OCI-LY7 (cell line): Measurements from ENCODE around the gene GIMAP6. TPM values are rescaled to one million over a fixed set of nuclear protein-coding genes. Genes with fewer than 3 reads are reported as not detected.

Experiments used
- BruUV-seq: library from RNA; stranded (reverse); fragments of 400-500 nt; replicated peaks from 2 replicates; lab custom pipeline; 2021; lab: Mats Ljungman, UMichigan
- CTCF ChIA-PET: fragments of 300-600 bp; sonication (Branson Sonifier 250); formaldehyde crosslinking; loops from one replicate; lab custom pipeline; 2022; ENCODE audit warnings: antibody characterized with exemption; ENCODE audit not compliant: unreplicated experiment; lab: Charles Lee
- POLR2A ChIA-PET: fragments of 300-600 bp; sonication (Branson Sonifier 250); formaldehyde crosslinking; loops from one replicate; lab custom pipeline; 2022; ENCODE audit warnings: antibody characterized with exemption; lab: Charles Lee
- DNase-seq: peaks from one replicate; pipeline ENCODE4 v3.0.0-alpha.2; 2015; ENCODE audit warnings: low spot score
- H2AFZ ChIP-seq: fragments of 200-600 bp; sonication (generic), shearing (Covaris generic); 2 replicates; pipeline ENCODE4 v1.6.1; 2014; ENCODE audit warnings: mild to moderate bottlenecking, antibody characterized with exemption, low read length, moderate library complexity
- H3K27ac ChIP-seq: fragments of 200-600 bp; sonication (generic); 2 replicates; pipeline ENCODE4 v1.5.1; 2014; ENCODE audit warnings: mixed run types, low read depth, mild to moderate bottlenecking, moderate library complexity, low read length, inconsistent platforms; ENCODE audit not compliant: poor library complexity, severe bottlenecking
- H3K36me3 ChIP-seq: fragments of 200-600 bp; sonication (generic); 2 replicates; pipeline ENCODE4 v1.6.1; 2014; ENCODE audit warnings: mild to moderate bottlenecking, antibody characterized with exemption, low read length, moderate library complexity, mixed read lengths; ENCODE audit not compliant: insufficient read depth
- H3K4me1 ChIP-seq: fragments of 200-600 bp; sonication (generic); 2 replicates; pipeline ENCODE4 v1.5.1; 2014; ENCODE audit warnings: mild to moderate bottlenecking, low read length; ENCODE audit not compliant: insufficient read depth, poor library complexity, severe bottlenecking
- H3K4me2 ChIP-seq: fragments of 200-600 bp; sonication (generic); 2 replicates; pipeline ENCODE4 v1.6.1; 2014; ENCODE audit warnings: mild to moderate bottlenecking, low read length
- H3K4me3 ChIP-seq: fragments of 200-600 bp; sonication (generic); 2 replicates; pipeline ENCODE4 v1.5.1; 2014; ENCODE audit warnings: mild to moderate bottlenecking, low read depth, low read length; ENCODE audit not compliant: poor library complexity, severe bottlenecking
- H3K79me2 ChIP-seq: fragments of 200-600 bp; sonication (generic); 2 replicates; pipeline ENCODE4 v1.6.1; 2016; ENCODE audit warnings: low read depth, mild to moderate bottlenecking, low read length, moderate library complexity, mixed read lengths; ENCODE audit not compliant: insufficient read depth
- H3K9me2 ChIP-seq: fragments of 200-600 bp; sonication (generic); 2 replicates; pipeline ENCODE4 v1.6.1; 2016; ENCODE audit warnings: mild to moderate bottlenecking, low read length, mixed read lengths; ENCODE audit not compliant: insufficient read depth
- H3K9me3 ChIP-seq: fragments of 200-600 bp; sonication (generic); 2 replicates; pipeline ENCODE4 v1.6.1; 2014; ENCODE audit warnings: mild to moderate bottlenecking, mixed run types, low read length, mixed read lengths
- H4K20me1 ChIP-seq: fragments of 200-600 bp; sonication (generic); 2 replicates; pipeline ENCODE4 v1.6.1; 2014; ENCODE audit warnings: mild to moderate bottlenecking, antibody characterized with exemption, low read length, moderate library complexity, mixed read lengths; ENCODE audit not compliant: insufficient read depth
- CTCF ChIP-seq: fragments of 200-600 bp; sonication (generic); conservative IDR thresholded peaks from 2 replicates; pipeline ENCODE4 v1.5.1; 2014; ENCODE audit warnings: mild to moderate bottlenecking, antibody characterized with exemption, low read length, moderate library complexity, mixed read lengths
- EZH2phosphoT487 ChIP-seq: fragments of 200-600 bp; sonication (generic); IDR thresholded peaks from 2 replicates; pipeline ENCODE4 v1.6.1; 2018; ENCODE audit warnings: low read depth, borderline replicate concordance, mild to moderate bottlenecking, mixed run types, antibody characterized with exemption, low read length, moderate library complexity, mixed read lengths
- intact Hi-C: fragments of 100-400 bp; cut with micrococcal nuclease; formaldehyde crosslinking; loops from one replicate; pipeline ENCODE4 v1.10.0; 2022; ENCODE audit not compliant: unreplicated experiment
- total RNA-seq, 2 experiments: library from RNA; depleted of rRNA in 1 of 2; stranded (reverse); fragments of >200 nt in 1 of 2; shearing (Covaris generic) in 1 of 2; gene quantifications; 2 replicates each; pipeline ENCODE4 v1.2.3, GENCODE V29; 2014 to 2022

GIMAP6 gene
- total RNA-seq, 2 experiments from 2014 or later, result not detected

GRCh38 chr7:150629347-150629746 lies 2.8 kb downstream of the GIMAP6 start:
- no peak for DNase-seq
- Histone ChIP-seq H3K9me2 (no peaks in the 10 kb centered on the region), H3K4me3 (no peak overlapping the region), H3K27ac (no peak overlapping the region), H4K20me1 (no peaks in the 10 kb centered on the region), H3K9me3 (no peaks in the 10 kb centered on the region), H3K4me2 (no peak overlapping the region), H3K79me2 (no peaks in the 10 kb centered on the region), H2AFZ (no peak overlapping the region), H3K4me1 (no peaks in the 10 kb centered on the region), H3K36me3 (no peaks in the 10 kb centered on the region)
- ChIA-PET POLR2A (interaction anchor here (0.6 kb wide), 1 partner anchor 11 kb away, joined by 3 read pairs; no protein-coding TSS in a partner anchor), CTCF (no interaction called here)
- BruUV-seq, result no TSS peak
- no peak for TF ChIP-seq EZH2phosphoT487
- no peak for TF ChIP-seq CTCF
- intact Hi-C loops, result no loop called here

DNA sequence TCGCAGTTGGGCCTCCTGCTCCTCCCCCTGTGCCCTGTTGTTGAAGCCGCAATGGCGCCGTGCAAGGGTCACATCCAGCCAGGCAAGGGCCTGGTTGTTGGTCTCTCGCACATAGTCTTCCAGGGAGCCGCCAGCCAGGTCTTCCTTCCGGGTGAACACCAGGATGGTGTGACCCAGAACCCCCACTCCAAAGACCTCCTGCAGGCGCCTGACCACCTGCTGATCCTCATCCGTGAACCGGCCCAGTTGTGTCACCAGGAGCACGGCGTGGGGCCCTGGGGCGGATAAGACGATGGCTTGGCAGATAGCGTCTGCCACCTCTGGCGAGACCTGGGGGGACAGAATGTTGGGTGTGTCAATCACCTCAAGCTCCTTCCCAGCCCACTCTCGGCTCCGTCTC lies 4.2 kb downstream of the GIMAP6 start:
- BruUV-seq, result no TSS peak
- ChIA-PET CTCF (no interaction called here), POLR2A (no interaction called here)
- H2AFZ ChIP-seq, result no peak overlapping the region
- H3K4me3 ChIP-seq, result no peak overlapping the region
- H3K27ac ChIP-seq, result no peak overlapping the region
- TF ChIP-seq CTCF (no peak), EZH2phosphoT487 (no peak)
- no peaks in the 10 kb centered on the region for H3K36me3 ChIP-seq
- no peaks in the 10 kb centered on the region for H3K9me2 ChIP-seq
- DNase-seq, result no peak
- H3K4me2 ChIP-seq, result no peak overlapping the region
- H3K9me3 ChIP-seq, result no peaks in the 10 kb centered on the region
- no peaks in the 10 kb centered on the region for H3K4me1 ChIP-seq
- intact Hi-C loops, result no loop called here
- no peaks in the 10 kb centered on the region for H4K20me1 ChIP-seq
- no peaks in the 10 kb centered on the region for H3K79me2 ChIP-seq

GRCh38 chr7:150626696-150627095 lies 5.5 kb downstream of the GIMAP6 start:
- Histone ChIP-seq H3K36me3 (no peaks in the 10 kb centered on the region), H2AFZ (no peak overlapping the region), H3K27ac (no peak overlapping the region), H3K4me1 (no peaks in the 10 kb centered on the region), H3K4me2 (no peak overlapping the region), H3K4me3 (no peak overlapping the region), H4K20me1 (no peaks in the 10 kb centered on the region), H3K79me2 (no peaks in the 10 kb centered on the region), H3K9me2 (0 out of 2 replicates have a peak, but pooled peaks cover 4% of the 10 kb centered on the region), H3K9me3 (no peaks in the 10 kb centered on the region)
- no TSS peak for BruUV-seq
- DNase-seq, result no peak
- intact Hi-C loops, result no loop called here
- ChIA-PET CTCF (no interaction called here), POLR2A (no interaction called here)
- no peak for TF ChIP-seq EZH2phosphoT487
- no peak for TF ChIP-seq CTCF
